Lower leg skin (tissue), 3 donors: ENCODE results near the gene CCDC91.

Experiments used
- CTCF ChIP-seq, 3 donors: fragments of 450-650 bp; IDR thresholded peaks; one replicate each; pipeline ENCODE4 v1.5.1; 2016; ENCODE audit warnings: antibody characterized with exemption in 3 of 3, mild to moderate bottlenecking in 3 of 3, moderate library complexity in 2 of 3
- POLR2A ChIP-seq, 2 donors: fragments of 450-650 bp; IDR thresholded peaks; one replicate each; pipeline ENCODE4 v1.6.1; 2016 to 2017; ENCODE audit warnings: antibody characterized with exemption in 2 of 2, mild to moderate bottlenecking in 1 of 2, moderate library complexity in 1 of 2

- TF ChIP-seq CTCF (IDR thresholded peaks at IDR 0.05) = no peak
- TF ChIP-seq POLR2A (IDR thresholded peaks at IDR 0.05) = no peak
Observed at GRCh38 chr12:28506271-28506670, 316.0 kb downstream of the CCDC91 start.
